Right hindlimb (tissue), 1 donor: ENCODE data around the gene SNRNP200.

ENCODE experiments used
- DNase-seq: peaks from one replicate; pipeline ENCODE4 v3.0.0-alpha.2; 2018

Gene SNRNP200

DNA sequence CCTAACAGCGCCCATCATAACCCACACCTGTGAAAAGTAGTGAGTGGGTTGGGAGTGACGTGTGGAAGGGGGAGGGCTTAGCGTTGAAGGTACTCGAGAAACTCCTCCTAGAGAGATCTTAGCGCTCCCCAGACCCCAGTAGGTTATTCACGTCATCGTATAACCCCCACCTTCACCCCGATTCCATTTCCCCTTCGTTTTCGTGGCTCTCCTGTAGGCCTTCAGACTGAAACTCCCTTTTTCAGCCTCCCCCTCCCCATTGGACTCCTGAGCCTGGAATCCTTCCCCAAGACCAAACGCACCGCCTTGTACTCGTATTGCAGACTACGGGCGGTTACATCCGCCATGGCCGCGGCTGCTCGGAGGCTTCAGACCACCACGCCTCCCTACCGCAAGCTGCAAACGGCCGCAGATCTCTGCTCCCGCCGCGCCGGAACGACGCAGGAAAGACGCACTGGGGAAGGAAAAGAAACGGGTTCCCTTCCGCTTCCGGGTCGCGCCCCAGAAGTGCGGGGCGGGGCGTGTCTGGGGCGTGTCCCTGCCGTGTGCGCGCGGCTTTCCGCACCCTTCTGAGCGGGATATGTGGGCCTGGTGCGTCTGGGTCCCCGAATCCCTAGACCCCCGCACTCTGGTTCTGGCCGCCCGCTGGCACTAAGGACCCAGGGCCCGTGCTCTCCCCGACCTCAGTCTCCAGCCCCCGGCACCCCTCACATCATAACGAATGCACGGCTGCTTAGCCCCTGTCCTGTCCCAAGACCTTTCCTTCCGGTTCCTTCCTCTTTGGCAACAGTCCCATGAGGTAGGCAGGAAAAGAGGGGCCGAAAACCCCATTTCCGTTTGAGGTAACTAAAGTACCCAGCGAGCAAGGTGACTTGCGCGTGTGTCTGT is at the start of gene SNRNP200:
TSS of gene SNRNP200 (minus strand) at position 456 of the 888 bp plus-strand sequence. CDS start at position 347, 109 bp downstream.
- DNase-seq, result peak; percentile 91

DNA sequence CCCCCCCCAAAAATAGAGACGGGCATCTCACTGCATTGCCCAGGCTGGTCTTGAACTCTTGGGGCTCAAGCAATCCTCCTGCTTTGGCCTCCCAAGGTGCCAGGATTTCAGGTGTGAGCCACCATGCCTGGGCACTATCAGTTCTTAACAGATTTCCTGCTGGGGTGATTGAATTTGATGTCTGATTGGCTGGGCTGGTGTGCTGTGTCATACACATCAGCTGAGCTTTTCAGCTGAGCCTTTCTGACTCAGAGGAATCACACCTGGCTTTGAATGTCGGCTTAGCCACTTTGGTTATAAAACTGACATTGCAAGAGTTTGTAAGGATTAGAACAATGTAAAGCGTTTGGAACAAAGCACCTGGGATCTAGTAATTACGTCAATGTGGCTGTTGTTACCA is 49.1 kb upstream of the SNRNP200 start:
- no peak for DNase-seq

GRCh38 chr2:96353606-96354101 is 48.3 kb upstream of the SNRNP200 start:
- no peak for DNase-seq

DNA sequence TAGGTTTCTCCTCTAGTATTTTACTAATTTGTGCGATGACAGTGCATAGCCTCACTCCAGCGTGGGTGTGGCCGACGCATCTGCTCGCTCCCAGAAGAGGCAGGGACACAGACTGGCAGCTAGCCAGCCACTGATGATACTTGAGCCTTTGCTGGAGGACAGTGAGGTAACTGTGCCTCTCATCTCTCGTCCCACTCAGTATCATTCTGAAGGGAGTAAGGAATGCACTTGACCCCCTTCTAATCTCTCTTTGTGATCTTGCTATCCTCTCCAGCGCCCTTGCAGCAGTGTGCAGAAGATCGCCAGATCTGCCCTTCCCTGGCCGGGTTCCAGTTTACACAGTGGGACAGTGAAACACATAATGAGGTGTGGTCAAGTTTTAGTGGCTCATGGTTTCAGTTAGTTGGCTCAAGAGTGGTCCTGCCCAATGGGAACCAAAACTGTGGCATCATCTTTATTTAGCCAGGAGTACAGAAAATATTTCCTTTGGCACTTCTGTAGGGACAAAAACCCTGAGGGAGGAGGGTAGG is 47.8 kb upstream of the SNRNP200 start:
- DNase-seq, result peak; percentile 61

- DNase-seq, result no peak
These were observed 42.0 kb upstream of the SNRNP200 start for GRCh38 chr2:96347395-96347794.

DNA sequence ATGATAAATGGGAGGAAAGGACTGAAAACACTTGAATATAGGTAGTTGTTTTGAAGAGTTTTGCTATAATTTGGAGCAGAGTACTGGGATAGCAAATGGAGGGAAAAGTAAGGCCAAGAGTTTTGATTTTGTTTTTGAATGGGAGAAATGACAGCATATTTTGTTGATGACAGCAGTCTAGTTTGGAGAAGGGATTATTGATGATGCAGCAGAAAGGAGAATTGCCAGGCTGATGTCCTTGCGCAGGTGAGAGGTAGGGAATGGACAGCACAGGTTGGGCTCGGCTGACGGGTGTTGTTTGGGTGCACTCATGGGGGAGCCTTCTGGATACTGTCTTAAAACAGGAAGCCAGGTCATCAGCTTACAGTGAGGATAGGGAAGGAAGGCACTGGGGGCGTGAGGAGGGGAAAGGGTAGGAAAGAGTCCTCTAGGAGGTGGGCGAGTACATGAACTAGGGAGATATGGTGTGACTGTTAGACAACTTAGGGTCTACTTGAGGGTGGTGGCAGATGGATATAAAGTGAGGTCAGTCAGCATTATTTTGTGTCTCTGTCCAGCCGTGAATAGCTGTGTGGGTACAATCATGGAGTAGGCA is 40.6 kb upstream of the SNRNP200 start:
- DNase-seq, result no peak

GRCh38 chr2:96345438-96345837 is 40.1 kb upstream of the SNRNP200 start:
- DNase-seq, result no peak

DNA sequence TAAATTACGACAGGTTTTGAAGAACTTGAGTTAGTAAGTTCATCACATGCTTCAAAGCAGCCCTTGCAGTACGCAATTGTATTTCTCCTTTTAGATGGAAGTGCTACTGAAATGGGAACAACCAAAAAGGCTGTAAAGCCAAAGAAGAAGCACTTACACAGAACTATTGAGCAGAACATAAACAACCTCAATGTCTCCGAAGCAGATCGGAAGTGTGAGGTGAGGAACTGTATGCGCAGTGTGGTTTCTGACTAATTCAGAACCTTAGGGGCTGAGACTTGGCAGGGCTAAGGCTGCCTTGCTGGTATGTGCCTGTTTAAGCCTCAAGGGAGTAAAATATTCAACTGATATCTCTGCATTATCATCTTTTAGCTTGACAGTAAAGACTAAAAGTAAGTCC is 38.7 kb upstream of the SNRNP200 start:
- DNase-seq, result no peak

DNA sequence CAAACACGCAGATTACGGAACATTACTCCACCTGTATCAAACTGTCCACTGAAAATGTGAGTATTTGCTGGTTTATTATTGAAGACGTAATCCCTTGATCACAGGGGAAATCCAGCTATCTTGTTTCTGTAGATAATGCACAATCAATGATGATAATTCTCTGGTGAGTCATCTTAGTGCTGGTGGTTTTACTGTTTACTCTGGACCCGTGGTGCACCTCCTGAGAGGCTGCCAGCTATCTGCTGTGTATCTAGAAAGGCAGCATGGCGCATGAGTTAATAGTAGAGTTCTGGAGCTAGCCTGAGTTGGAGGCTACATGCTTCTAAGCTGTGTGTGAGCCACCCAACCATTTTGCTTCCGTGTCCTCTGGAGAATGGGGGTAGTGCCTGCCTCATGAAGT is 36.7 kb upstream of the SNRNP200 start:
- no peak for DNase-seq

DNA sequence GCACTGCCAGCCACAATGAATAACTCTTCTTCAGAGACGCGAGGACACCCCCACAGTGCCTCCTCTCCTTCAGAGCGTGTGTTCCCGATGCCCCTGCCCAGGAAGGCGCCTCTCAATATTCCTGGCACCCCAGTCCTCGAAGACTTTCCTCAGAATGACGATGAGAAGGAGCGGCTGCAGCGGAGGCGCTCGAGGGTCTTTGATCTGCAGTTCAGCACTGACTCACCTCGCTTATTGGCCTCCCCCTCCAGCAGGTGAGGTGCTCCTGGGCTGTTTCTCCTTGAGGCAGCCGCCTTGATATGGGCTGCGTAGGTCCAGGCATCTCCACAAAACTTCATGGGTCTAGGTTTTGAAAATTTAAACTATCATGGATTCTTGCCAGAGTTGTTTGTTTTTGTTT is 36.3 kb upstream of the SNRNP200 start:
- DNase-seq, result no peak

DNA sequence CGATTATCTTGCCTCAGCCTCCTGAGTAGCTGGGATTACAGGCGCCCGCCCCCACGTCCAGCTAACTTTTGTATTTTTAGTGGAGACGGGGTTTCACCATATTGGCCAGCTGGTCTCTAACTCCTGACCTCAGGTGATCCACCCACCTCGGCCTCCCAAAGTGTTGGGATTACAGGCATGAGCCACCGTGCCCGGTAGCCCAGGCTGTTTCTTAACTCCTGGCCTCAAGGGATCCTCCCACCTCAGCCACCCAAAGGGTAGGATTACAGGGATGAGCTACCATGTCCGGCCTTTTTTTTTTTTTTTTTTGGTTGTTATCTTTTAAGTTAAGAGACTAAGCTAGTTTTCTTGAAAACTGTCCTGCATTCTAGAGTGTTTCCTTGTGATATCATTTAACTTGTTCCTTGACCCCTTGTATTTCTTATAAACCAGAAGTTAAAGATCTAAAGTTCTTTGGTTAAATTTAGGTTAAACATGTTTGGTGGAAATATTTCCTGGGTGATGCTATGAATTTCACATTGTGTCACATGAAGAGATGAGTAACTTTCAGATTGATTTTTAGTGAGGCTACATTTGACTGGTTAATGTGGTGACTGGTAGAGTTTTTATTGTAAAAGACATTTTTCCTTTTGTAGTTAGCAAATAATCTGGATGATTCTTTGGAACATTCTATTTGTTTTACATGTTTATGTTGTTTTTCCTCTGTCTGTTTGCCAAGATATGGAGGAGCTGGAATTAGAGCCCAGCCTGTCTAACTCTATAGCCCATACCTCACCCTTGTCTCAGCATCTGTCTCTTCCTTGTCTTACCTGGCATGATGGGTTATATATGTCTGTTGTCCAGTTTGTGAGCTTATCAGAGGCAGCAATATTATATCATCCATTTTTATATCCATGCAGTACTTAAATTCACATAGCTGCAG is 35.4 kb upstream of the SNRNP200 start:
- no peak for DNase-seq

- no peak for DNase-seq
These were observed 31.5 kb upstream of the SNRNP200 start for GRCh38 chr2:96336873-96337272.

DNA sequence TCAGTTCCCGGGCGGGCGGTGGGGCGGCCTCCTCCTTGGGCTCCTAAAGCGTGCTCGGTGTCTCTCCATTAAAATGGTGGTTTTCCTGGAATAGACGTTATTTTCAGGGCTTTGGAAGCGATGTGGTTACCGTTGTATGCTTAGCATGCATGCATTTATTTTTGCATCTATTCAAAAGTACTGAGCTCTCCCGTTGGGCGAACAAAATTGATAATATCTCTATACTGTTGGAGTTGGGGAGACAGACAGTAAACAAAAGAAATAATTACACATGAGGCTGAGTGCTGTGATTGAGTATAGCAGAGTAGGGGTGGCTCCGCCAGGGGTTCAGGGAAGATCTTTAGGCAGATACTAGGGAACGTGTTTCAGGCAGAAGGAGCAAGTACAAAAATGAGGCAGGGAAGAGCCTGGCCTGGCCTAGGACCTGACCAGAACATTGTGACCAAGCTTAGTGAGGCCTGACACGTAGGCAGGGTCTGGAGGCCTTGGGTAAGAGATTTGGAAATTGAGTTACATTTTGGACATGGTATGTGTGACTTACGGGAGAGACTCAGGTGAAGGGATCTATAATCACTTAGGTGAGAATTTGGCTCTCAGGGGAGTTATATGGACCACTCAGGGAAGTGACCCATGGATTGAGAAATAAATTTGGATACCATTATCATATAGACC is 30.9 kb upstream of the SNRNP200 start:
- DNase-seq, result no peak

DNA sequence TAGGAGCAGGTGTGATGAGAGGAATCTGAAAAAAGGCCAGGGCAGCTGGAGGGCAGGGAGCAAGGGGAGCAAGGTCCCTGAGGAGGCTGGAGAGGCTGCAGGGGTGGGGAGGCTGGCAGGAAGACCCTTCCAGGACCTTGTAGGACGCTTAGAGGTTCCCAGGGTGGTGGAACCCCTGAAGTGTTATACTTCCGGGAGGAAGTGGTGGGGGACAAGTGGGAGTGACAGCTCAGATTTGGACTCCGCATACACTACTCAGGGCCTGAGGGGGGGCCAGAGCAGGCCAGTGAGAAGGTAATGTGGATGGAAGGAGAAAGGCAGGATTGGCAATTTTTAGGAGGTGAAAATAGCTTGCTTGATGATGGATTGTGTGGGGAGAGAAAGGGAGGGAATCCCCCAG is 28.4 kb upstream of the SNRNP200 start:
- no peak for DNase-seq

DNA sequence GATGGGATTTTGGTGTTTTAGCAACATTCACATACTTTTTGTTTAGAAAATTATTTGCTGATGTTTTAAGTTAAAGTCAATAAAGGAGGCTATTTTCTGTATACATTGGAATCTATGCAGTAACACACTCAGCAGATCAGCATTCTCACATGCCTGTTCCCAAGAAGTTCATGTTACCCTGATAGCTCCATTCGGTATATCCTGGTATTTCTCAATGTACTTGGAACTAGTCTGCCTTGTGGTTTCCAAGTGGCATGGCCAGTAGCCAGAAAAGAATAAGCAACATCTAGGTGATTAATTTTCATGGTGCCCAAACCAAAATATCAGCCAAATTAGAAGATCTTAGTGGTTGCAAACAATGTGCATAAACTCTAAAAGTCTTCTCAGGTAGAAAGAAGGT is 25.1 kb upstream of the SNRNP200 start:
- no peak for DNase-seq

DNA sequence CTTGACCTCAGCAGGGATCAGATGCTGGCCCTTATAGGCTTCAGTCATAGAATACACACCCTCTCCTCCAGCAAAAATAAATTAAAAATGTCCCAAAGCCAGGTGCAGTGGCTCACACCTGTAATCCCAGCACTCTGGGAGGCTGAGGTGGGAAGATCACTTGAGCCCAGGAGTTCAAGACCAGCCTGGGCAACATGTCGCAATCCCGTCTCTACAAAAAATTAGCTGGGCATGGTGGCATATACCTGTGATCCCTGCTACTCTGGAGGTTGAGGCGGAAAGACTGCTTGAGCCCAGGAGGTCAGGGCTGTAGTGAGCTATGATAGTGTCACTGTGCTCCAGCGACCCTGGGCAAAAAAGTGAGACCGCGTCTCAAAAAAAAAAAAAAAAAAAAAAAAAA is 24.5 kb upstream of the SNRNP200 start:
- DNase-seq, result no peak

GRCh38 chr2:96329456-96329855 is 24.1 kb upstream of the SNRNP200 start:
- no peak for DNase-seq

GRCh38 chr2:96326990-96327820 is 21.9 kb upstream of the SNRNP200 start:
- DNase-seq, result no peak

DNA sequence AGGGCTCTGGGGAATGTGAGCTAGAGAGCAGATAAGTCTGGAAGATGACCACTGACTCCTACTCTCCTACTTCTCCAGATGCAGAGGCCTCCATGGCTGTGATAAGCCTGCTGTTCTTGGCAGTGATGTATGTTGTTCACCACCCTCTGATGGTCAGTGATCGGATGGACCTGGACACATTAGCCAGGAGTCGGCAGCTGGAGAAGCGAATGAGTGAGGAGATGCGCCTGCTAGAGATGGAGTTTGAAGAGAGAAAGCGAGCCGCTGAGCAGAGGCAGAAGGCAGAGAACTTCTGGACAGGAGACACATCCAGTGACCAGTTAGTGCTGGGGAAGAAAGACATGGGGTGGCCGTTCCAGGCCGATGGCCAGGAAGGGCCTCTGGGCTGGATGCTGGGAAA is 21.2 kb upstream of the SNRNP200 start:
- no peak for DNase-seq

DNA sequence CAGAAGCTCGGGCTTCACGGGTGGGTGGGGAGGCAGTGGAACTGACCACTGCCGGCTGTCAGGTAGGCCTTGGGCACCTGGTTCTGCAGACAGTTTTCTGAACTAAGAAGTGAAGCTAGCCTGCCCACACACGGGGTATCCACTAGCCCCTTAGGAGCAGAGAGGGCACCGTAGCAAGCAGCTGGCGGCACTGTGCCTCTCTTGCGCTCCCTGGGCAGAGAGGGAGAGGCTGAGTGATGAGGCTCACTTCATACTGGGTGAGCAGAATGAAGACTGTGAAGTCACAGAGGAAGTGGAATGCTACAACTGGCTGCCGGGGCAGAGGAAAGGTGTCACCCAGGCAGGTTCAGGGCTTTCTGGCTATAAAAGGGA is 20.5 kb upstream of the SNRNP200 start:
- peak; percentile 32 for DNase-seq
